Transverse colon (tissue), 4 donors: ENCODE measurements around the gene TCEAL4. TPM values are rescaled to one million over a fixed set of nuclear protein-coding genes. Genes with fewer than 3 reads are reported as not detected.

Experiments
- DNase-seq: peaks from one replicate; pipeline ENCODE4 v3.0.0-alpha.2; 2019
- H3K27ac ChIP-seq, 4 donors: fragments of 200-600 bp; sonication (generic); 2 replicates each; pipeline ENCODE4 v1.5.1; 2016 to 2018; ENCODE audit warnings: inconsistent platforms in 4 of 4
- H3K27me3 ChIP-seq: fragments of 200-600 bp; sonication (generic); 2 replicates; pipeline ENCODE4 v1.5.1; 2017; ENCODE audit warnings: inconsistent platforms
- H3K36me3 ChIP-seq, 4 donors: fragments of 200-600 bp; sonication (generic); 2 replicates each; pipeline ENCODE4 v1.5.1; 2017 to 2019; ENCODE audit warnings: inconsistent platforms in 4 of 4
- H3K4me1 ChIP-seq, 4 donors: fragments of 200-600 bp; sonication (generic); 2 replicates each; pipeline ENCODE4 v1.5.1; 2017 to 2020; ENCODE audit warnings: inconsistent platforms in 4 of 4
- H3K4me3 ChIP-seq, 4 donors: fragments of 200-600 bp; sonication (generic); 1 replicate in 1 of 4; 2 replicates in 3 of 4; pipeline versions ENCODE4 v1.5.1 to v1.6.1; 2017 to 2019; ENCODE audit warnings: inconsistent platforms in 4 of 4
- H3K9me3 ChIP-seq, 2 donors: fragments of 200-600 bp; sonication (generic); 2 replicates each; pipeline ENCODE4 v1.5.1; 2017 to 2019; ENCODE audit warnings: inconsistent platforms in 2 of 2
- EP300 ChIP-seq: sonication (generic); formaldehyde crosslinking; IDR thresholded peaks from one replicate; pipeline ENCODE4 v1.6.1; 2017; ENCODE audit warnings: antibody characterized with exemption, low read depth
- POLR2A ChIP-seq: fragments of 450-650 bp; IDR thresholded peaks from one replicate; pipeline ENCODE4 v1.6.1; 2016; ENCODE audit warnings: antibody characterized with exemption, mild to moderate bottlenecking, moderate library complexity
- POLR2AphosphoS5 ChIP-seq, 3 donors: sonication (generic); formaldehyde crosslinking; IDR thresholded peaks; one replicate each; pipeline ENCODE4 v1.6.1; 2016; ENCODE audit warnings: antibody characterized with exemption in 3 of 3
- WGBS, 2 donors: methylation state at CpG; one replicate each; pipeline ENCODE4 v1.1.5; 2018; ENCODE audit warnings: low coverage in 1 of 2; 5-methylcytosine and 5-hydroxymethylcytosine counted together
- in situ Hi-C, 4 donors: fragments of 200-750 bp; cut with MboI; loops; one replicate each; pipeline versions ENCODE4 v1.15.0 to v1.15.1; 2017; ENCODE audit warnings: low sequenced_read_pairs in 3 of 4, low pct_ligation_motif_present in 1 of 4, low pct_unique_long_range_greater_than_20kb in 1 of 4
- intact Hi-C: fragments of 100-400 bp; cut with DNase I; formaldehyde crosslinking; loops from one replicate; pipeline ENCODE4 v1.15.1; 2023; ENCODE audit warnings: low total_unique reads
- total RNA-seq, 4 donors: library from RNA; depleted of rRNA; stranded (reverse); fragments of >200 nt; gene quantifications; one replicate each; pipeline ENCODE4 v1.1.0, GENCODE V29; 2016
- TF ChIP-seq, protein P1 (sequence below), 5 experiments: fragments of 200-600 bp in 3 of 5; fragments of 450-650 bp in 2 of 5; sonication (generic) in 3 of 5; IDR thresholded peaks; 1 replicate in 2 of 5; 2 replicates in 3 of 5; pipeline ENCODE4 v1.5.1; 2016 to 2017; ENCODE audit warnings: antibody characterized with exemption in 5 of 5, inconsistent platforms in 3 of 5, mild to moderate bottlenecking in 2 of 5, moderate library complexity in 1 of 5

TCEAL4 gene
- total RNA-seq, result 100 to 1,000 TPM in 1 of 4 donors, 10 to 100 TPM in 3; 25.5 to 118 (median 55.6) TPM

GRCh38 chrX:103585411-103586313 lies at the start of gene TCEAL4:
Gene TCEAL4, plus strand, starts transcription at chrX:103585515. Its CDS starts 1,161 bp downstream, at chrX:103586676.
- peak in 2 of 3 donors; percentile 36 to 58 for TF ChIP-seq POLR2AphosphoS5 (IDR thresholded peaks at IDR 0.05)
- no peak for TF ChIP-seq EP300
- peak; percentile 26 for TF ChIP-seq POLR2A
- WGBS, 2 donors, result 30% methylated on average over 53 of the region's 56 CpGs; no CpG with 5 or more reads in 1 of the 2 donors
- intact Hi-C loops, result no loop called here
- H3K27ac ChIP-seq, result peak within 1 kb of the TSS; percentile 78 to 87 (median 84)
- peak; percentile 68 for DNase-seq
- peaks cover 0 to 6% (median 0%) of the 10 kb centered on the region in 4 donors for H3K4me1 ChIP-seq
- H3K27me3 ChIP-seq, result no peaks in the 10 kb centered on the region
- no peaks in the 10 kb centered on the region for H3K36me3 ChIP-seq
- peak within 1 kb of the TSS; percentile 48 to 64 (median 56) for H3K4me3 ChIP-seq
- H3K9me3 ChIP-seq, result no peaks in the 10 kb centered on the region
- in situ Hi-C loops, result no loop called here

DNA sequence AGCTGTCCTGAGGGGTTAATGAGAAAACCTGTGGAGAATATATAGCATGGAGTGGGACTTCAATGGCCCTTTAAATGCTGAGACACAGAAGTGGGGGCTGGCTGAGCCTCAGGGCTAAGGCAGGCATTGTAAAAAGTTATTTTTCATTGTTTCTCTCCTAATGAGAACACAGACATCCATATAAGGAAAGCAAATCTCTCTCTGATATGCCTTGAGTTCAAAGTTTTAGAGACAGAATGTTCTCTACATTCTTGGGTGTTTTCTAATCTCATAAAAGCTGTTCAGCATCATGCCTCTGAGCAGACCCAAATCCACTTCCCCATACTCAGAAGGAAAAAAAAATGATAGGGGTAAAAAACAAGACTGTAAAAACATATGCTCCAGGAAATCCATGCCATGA lies 49.2 kb upstream of the TCEAL4 start:
- Histone ChIP-seq H3K27me3 (no peaks in the 10 kb centered on the region), H3K9me3 (no peaks in the 10 kb centered on the region), H3K36me3 (no peaks in the 10 kb centered on the region), H3K4me3 (no peak overlapping the region), H3K4me1 (peaks cover 0 to 2% (median 0%) of the 10 kb centered on the region in 4 donors), H3K27ac (peak overlapping the region; percentile 13 to 53 (median 47))
- TF ChIP-seq POLR2A, result no peak
- no peak for TF ChIP-seq POLR2AphosphoS5 (IDR thresholded peaks at IDR 0.05)
- TF ChIP-seq, protein P1, sequence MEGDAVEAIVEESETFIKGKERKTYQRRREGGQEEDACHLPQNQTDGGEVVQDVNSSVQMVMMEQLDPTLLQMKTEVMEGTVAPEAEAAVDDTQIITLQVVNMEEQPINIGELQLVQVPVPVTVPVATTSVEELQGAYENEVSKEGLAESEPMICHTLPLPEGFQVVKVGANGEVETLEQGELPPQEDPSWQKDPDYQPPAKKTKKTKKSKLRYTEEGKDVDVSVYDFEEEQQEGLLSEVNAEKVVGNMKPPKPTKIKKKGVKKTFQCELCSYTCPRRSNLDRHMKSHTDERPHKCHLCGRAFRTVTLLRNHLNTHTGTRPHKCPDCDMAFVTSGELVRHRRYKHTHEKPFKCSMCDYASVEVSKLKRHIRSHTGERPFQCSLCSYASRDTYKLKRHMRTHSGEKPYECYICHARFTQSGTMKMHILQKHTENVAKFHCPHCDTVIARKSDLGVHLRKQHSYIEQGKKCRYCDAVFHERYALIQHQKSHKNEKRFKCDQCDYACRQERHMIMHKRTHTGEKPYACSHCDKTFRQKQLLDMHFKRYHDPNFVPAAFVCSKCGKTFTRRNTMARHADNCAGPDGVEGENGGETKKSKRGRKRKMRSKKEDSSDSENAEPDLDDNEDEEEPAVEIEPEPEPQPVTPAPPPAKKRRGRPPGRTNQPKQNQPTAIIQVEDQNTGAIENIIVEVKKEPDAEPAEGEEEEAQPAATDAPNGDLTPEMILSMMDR (IDR thresholded peaks at IDR 0.05), result no peak
- TF ChIP-seq EP300, result no peak
- in situ Hi-C loops, result loop anchor here (10.0 to 25.0 kb wide), 3 partner anchors 251 to 289 kb away; partner anchors contain the start of gene PLP1 (in 1 of the 4)
- no peak for DNase-seq
- intact Hi-C loops, result no loop called here

DNA sequence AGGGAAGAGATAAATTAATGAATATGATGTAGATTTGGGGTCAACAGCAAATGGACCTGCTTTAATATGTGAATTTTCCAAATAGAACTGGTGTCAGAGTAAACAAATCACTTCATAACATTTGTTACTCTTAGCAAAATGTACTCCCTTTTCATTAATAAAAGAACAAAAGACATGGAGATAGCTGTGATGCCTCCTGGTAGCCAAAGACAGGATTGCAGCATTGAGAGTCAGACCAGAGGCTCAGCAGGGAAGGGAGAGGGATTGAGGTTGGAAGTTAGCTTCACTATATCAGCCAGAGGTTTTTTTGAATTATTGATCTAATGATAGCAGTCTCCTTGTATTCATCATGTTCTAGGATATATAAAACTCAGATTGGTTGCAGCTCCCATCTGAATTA lies 48.6 kb upstream of the TCEAL4 start:
- Histone ChIP-seq H3K4me1 (peaks cover 0 to 2% (median 0%) of the 10 kb centered on the region in 4 donors), H3K4me3 (no peak overlapping the region), H3K27ac (peak overlapping the region; percentile 24 to 53 (median 47)), H3K36me3 (no peaks in the 10 kb centered on the region), H3K27me3 (no peaks in the 10 kb centered on the region), H3K9me3 (no peaks in the 10 kb centered on the region)
- DNase-seq, result no peak
- in situ Hi-C loops (loop anchor here (10.0 to 25.0 kb wide), 3 partner anchors 251 to 288 kb away; partner anchors contain the start of gene PLP1 (in 1 of the 4)), intact Hi-C loops (no loop called here)
- TF ChIP-seq, protein P1 (IDR thresholded peaks at IDR 0.05), result no peak
- TF ChIP-seq POLR2A (no peak), POLR2AphosphoS5 (IDR thresholded peaks at IDR 0.05) (no peak), EP300 (no peak)

GRCh38 chrX:103537871-103538387 lies 47.4 kb upstream of the TCEAL4 start:
- no peaks in the 10 kb centered on the region for H3K36me3 ChIP-seq
- no peak for DNase-seq
- no peaks in the 10 kb centered on the region for H3K27me3 ChIP-seq
- intact Hi-C loops, result no loop called here
- peak overlapping the region in 3 of 4 donors; percentile 17 to 51 (median 26) for H3K27ac ChIP-seq
- TF ChIP-seq POLR2A (no peak), POLR2AphosphoS5 (IDR thresholded peaks at IDR 0.05) (no peak), EP300 (no peak)
- TF ChIP-seq, protein P1 (IDR thresholded peaks at IDR 0.05), result no peak
- in situ Hi-C loops, result loop anchor here (10.0 to 25.0 kb wide), 3 partner anchors 249 to 287 kb away; partner anchors contain the start of gene PLP1 (in 1 of the 4)
- no peak overlapping the region for H3K4me3 ChIP-seq
- 66 to 100% methylated on average over 1 to 3 of the region's 3 CpGs for WGBS, 2 donors
- peaks cover 0 to 2% (median 0%) of the 10 kb centered on the region in 4 donors for H3K4me1 ChIP-seq
- no peaks in the 10 kb centered on the region for H3K9me3 ChIP-seq
